ENCODE results near the gene AGPS. TPM values are rescaled to one million over a fixed set of nuclear protein-coding genes. Genes with fewer than 3 reads are reported as not detected.

AGPS gene
- total RNA-seq, 1 experiment from 2014 or later: 46.7 TPM

DNA sequence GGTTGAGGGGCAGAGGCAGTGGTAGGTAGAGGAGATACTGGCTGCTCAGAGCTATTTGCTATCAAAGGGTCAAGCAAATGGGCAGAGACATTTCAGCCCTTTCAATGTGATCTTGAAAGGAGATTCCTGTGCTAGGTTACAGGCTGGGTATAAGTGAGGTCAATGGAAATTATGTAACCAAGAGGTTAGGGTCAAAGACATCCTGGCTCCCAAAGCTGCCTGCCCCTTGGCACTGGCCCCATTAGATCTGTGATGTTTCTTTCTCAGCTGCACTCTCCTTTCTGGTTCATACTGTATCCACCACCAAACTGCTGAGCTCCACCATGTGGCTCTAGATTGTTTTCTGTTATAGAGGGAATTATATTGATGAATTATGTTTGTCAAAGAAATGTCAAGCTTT, 200.4 kb downstream of the AGPS start:
- H3K27me3 ChIP-seq (replicated peaks; ENCODE audit: insufficient read depth, low read depth, low read length, poor library complexity): no peaks in the 10 kb centered on the region
- TF ChIP-seq, protein P1, sequence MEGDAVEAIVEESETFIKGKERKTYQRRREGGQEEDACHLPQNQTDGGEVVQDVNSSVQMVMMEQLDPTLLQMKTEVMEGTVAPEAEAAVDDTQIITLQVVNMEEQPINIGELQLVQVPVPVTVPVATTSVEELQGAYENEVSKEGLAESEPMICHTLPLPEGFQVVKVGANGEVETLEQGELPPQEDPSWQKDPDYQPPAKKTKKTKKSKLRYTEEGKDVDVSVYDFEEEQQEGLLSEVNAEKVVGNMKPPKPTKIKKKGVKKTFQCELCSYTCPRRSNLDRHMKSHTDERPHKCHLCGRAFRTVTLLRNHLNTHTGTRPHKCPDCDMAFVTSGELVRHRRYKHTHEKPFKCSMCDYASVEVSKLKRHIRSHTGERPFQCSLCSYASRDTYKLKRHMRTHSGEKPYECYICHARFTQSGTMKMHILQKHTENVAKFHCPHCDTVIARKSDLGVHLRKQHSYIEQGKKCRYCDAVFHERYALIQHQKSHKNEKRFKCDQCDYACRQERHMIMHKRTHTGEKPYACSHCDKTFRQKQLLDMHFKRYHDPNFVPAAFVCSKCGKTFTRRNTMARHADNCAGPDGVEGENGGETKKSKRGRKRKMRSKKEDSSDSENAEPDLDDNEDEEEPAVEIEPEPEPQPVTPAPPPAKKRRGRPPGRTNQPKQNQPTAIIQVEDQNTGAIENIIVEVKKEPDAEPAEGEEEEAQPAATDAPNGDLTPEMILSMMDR (conservative IDR thresholded peaks at IDR 0.05; ENCODE audit: low read depth, low read length): no peak
- no peak for TF ChIP-seq EZH2 (IDR thresholded peaks at IDR 0.05; ENCODE audit: borderline replicate concordance, low read depth, low read length, poor library complexity, severe bottlenecking)
- BruUV-seq (replicated peaks): no TSS peak
- H3K36me3 ChIP-seq (ENCODE audit: insufficient read depth, low read length, poor library complexity, severe bottlenecking): no peaks in the 10 kb centered on the region
- peaks cover 4% of the 10 kb centered on the region for H3K4me1 ChIP-seq (ENCODE audit: insufficient read depth, low read length, poor library complexity, severe bottlenecking)
- intact Hi-C loops (cut with micrococcal nuclease; ENCODE audit: unreplicated experiment): no loop called here
- no peaks in the 10 kb centered on the region for H3K9me3 ChIP-seq (ENCODE audit: low read depth, low read length, poor library complexity, severe bottlenecking)
- DNase-seq (ENCODE audit: low spot score): no peak
- H3K27ac ChIP-seq (ENCODE audit: low read depth, low read length, poor library complexity, severe bottlenecking): no peak overlapping the region
- CTCF ChIA-PET: no interaction called here
- H3K4me3 ChIP-seq (ENCODE audit: low read depth, low read length, poor library complexity, severe bottlenecking): no peak overlapping the region
- POLR2A ChIA-PET (ENCODE audit: low non-redundant PET): no interaction called here

DNA sequence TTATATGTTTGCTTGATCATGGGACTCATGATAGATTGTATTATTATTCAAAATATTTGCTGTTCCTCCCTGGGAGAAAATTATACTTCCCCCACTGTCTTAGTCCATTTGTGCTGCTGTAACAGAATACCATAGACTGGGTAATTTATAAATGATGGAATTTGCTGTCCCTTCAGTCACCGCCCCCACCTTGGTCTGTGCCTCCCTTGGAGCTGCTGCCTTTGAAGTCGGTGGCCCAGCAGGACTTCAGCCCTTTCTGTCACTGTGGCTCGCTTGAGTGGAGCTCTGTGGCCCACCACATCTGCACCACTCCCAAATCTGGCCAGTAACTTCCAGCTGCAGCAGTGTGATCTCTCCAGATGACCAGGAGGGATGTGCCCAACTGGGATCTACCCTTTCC, 200.8 kb downstream of the AGPS start:
- CTCF ChIA-PET: interaction anchor here (0.7 kb wide), 1 partner anchor 74 kb away, joined by 3 read pairs; no protein-coding TSS in a partner anchor
- no peak overlapping the region for H3K27ac ChIP-seq (ENCODE audit: low read depth, low read length, poor library complexity, severe bottlenecking)
- no peaks in the 10 kb centered on the region for H3K36me3 ChIP-seq (ENCODE audit: insufficient read depth, low read length, poor library complexity, severe bottlenecking)
- no peaks in the 10 kb centered on the region for H3K9me3 ChIP-seq (ENCODE audit: low read depth, low read length, poor library complexity, severe bottlenecking)
- no peak for TF ChIP-seq EZH2 (IDR thresholded peaks at IDR 0.05; ENCODE audit: borderline replicate concordance, low read depth, low read length, poor library complexity, severe bottlenecking)
- TF ChIP-seq, protein P1 (conservative IDR thresholded peaks at IDR 0.05; ENCODE audit: low read depth, low read length): no peak
- peaks cover 8% of the 10 kb centered on the region for H3K4me1 ChIP-seq (ENCODE audit: insufficient read depth, low read length, poor library complexity, severe bottlenecking)
- intact Hi-C loops (cut with micrococcal nuclease; ENCODE audit: unreplicated experiment): no loop called here
- POLR2A ChIA-PET (ENCODE audit: low non-redundant PET): no interaction called here
- H3K27me3 ChIP-seq (replicated peaks; ENCODE audit: insufficient read depth, low read depth, low read length, poor library complexity): no peaks in the 10 kb centered on the region
- no peak for DNase-seq (ENCODE audit: low spot score)
- BruUV-seq (replicated peaks): no TSS peak
- H3K4me3 ChIP-seq (ENCODE audit: low read depth, low read length, poor library complexity, severe bottlenecking): no peak overlapping the region

Other genes starting within 250 kb of the AGPS start
- gene HNRNPA3, start 180.0 kb upstream of the AGPS start, total RNA-seq (2021): 454 and 462 TPM in 2 replicates
- gene NFE2L2, start 128.0 kb upstream of the AGPS start, total RNA-seq (2021): 72.7 and 80.0 TPM in 2 replicates